ENCODE results near the gene TMEM130.
"Not testable (repeated sequence)": the region's sequence is repeated elsewhere in the genome, so short reads cannot be mapped to it uniquely, and the experiment has no call there.

DNA sequence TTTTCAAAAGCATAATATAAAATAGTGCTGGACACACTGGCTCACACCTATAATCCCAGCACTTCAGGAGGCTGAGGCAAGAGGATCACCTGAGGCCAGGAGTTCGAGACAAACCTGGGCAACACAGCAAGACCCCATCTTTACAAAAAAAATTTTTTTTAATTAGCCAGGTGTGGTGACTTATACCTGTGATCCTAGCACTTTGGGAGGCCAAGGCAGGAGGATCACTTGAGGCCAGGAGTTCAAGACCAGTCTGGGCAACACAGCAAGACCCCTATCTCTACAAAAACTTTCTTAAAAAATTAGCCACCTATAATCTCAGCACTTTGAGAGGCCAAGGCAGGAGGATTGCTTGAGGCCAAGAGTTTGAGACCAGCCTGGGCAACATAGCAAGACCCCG is 27.3 kb downstream of the TMEM130 start:
- TF ChIP-seq, protein P1, sequence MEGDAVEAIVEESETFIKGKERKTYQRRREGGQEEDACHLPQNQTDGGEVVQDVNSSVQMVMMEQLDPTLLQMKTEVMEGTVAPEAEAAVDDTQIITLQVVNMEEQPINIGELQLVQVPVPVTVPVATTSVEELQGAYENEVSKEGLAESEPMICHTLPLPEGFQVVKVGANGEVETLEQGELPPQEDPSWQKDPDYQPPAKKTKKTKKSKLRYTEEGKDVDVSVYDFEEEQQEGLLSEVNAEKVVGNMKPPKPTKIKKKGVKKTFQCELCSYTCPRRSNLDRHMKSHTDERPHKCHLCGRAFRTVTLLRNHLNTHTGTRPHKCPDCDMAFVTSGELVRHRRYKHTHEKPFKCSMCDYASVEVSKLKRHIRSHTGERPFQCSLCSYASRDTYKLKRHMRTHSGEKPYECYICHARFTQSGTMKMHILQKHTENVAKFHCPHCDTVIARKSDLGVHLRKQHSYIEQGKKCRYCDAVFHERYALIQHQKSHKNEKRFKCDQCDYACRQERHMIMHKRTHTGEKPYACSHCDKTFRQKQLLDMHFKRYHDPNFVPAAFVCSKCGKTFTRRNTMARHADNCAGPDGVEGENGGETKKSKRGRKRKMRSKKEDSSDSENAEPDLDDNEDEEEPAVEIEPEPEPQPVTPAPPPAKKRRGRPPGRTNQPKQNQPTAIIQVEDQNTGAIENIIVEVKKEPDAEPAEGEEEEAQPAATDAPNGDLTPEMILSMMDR (conservative IDR thresholded peaks at IDR 0.05; ENCODE audit: low read length), result not testable (repeated sequence)
- TF ChIP-seq EZH2phosphoT487 (IDR thresholded peaks at IDR 0.05; ENCODE audit: borderline replicate concordance), result not testable (repeated sequence)
